ENCODE measurements around the gene CGA.

Gene CGA

GRCh38 chr6:87088076-87088475, 6.8 kb downstream of the CGA start:
- DNase-seq (ENCODE audit: low spot score) = no peak

GRCh38 chr6:87082160-87082721, 12.7 kb downstream of the CGA start:
- no peak for DNase-seq (ENCODE audit: low spot score)

- peak; percentile 79 for DNase-seq (ENCODE audit: low spot score)
These were observed 15.8 kb downstream of the CGA start for GRCh38 chr6:87078983-87079616.

- DNase-seq (ENCODE audit: low spot score) = no peak
These were observed 19.7 kb downstream of the CGA start for GRCh38 chr6:87075168-87075567.

- DNase-seq (ENCODE audit: low spot score) = no peak
These were observed 20.7 kb downstream of the CGA start for GRCh38 chr6:87074101-87074621.

GRCh38 chr6:87071683-87072082, 23.2 kb downstream of the CGA start:
- DNase-seq (ENCODE audit: low spot score) = peak; percentile 19

- DNase-seq (ENCODE audit: low spot score) = no peak
These were observed 24.2 kb downstream of the CGA start for GRCh38 chr6:87070741-87071140.

GRCh38 chr6:87068795-87069194, 26.1 kb downstream of the CGA start:
- DNase-seq (ENCODE audit: low spot score) = no peak

GRCh38 chr6:87066449-87067333, 28.2 kb downstream of the CGA start:
- DNase-seq (ENCODE audit: low spot score) = peak; percentile 55

- DNase-seq (ENCODE audit: low spot score) = no peak
These were observed 29.8 kb downstream of the CGA start for GRCh38 chr6:87065117-87065516.

GRCh38 chr6:87059943-87060342, 35.0 kb downstream of the CGA start:
- DNase-seq (ENCODE audit: low spot score) = no peak

- DNase-seq (ENCODE audit: low spot score) = peak; percentile 18
These were observed 40.6 kb downstream of the CGA start for GRCh38 chr6:87054143-87054833.

GRCh38 chr6:87053312-87053711, 41.6 kb downstream of the CGA start:
- DNase-seq (ENCODE audit: low spot score) = no peak

- no peak for DNase-seq (ENCODE audit: low spot score)
These were observed 45.1 kb downstream of the CGA start for GRCh38 chr6:87049779-87050178.

GRCh38 chr6:87045521-87046075, 49.3 kb downstream of the CGA start:
- peak; percentile 29 for DNase-seq (ENCODE audit: low spot score)

- no peak for DNase-seq (ENCODE audit: low spot score)
These were observed 54.2 kb downstream of the CGA start for GRCh38 chr6:87040729-87041128.

Data from germinal center (tissue), 1 donor.